GM19351 (cell line): Measurements from ENCODE around the gene DBP.

Source experiments
- ATAC-seq: cut with Tn5 transposase; IDR thresholded peaks from one replicate; pipeline ENCODE4 v1.9.1; 2021; ENCODE audit warnings: mild to moderate bottlenecking, moderate library complexity; ENCODE audit not compliant: unreplicated experiment

Gene DBP

DNA sequence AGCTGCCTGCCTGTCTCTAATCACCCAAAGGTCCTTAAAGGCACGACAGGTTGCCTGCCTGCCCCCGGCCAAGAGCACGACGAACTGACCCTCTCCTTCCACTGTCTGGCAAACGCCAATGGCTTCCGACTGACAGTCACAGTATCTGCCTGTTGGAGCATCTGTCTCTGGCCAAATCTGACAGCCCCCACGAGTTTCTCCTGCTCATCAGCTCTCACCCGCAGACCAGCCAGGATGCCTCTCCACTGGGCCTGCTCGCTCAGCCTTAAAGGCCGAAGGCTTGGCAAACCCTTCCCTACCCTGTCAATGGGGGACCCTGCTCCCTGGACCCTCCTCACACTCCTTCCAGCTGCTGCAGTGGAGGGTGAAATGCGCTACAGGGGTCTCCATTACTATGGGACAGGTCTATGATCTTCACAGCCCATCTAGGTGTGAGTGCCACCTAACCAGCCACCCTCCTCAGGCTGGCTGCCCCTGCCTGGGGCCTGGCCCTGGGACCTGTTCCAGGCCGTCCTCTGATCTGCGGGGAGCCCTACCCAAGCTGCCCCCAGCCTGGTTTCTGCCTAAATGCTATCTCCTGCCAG lies 23.2 kb downstream of the DBP start:
- ATAC-seq = no peak

- no peak for ATAC-seq
Measured at GRCh38 chr19:48613024-48613851, 23.9 kb downstream of the DBP start.

- no peak for ATAC-seq
Measured at GRCh38 chr19:48611872-48612271, 25.3 kb downstream of the DBP start.

GRCh38 chr19:48609571-48610108 lies 27.5 kb downstream of the DBP start:
- ATAC-seq = no peak

GRCh38 chr19:48608798-48609263 lies 28.3 kb downstream of the DBP start:
- ATAC-seq = no peak

DNA sequence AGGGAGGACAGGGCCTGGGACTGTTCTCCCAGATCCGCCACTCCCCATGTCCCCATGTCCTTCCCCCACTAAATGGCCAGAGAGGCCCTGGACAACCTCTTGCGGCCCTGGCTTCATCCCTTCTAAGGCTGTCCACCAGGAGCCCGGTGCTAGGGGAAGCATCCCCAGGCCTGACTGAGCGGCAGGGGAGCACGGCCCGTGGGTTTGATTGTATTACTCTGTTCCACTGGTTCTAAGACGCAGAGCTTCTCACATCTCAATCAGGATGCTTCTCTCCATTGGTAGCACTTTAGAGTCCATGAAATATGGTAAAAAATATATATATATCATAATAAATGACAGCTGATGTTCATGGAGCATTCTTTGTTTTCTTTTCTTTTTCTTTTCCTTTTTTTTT lies 29.8 kb downstream of the DBP start:
- ATAC-seq = no peak

- no peak for ATAC-seq
Measured at GRCh38 chr19:48606463-48607358, 30.5 kb downstream of the DBP start, which contains the start of gene SPACA4. SPACA4 (plus strand) TSS chr19:48606742; CDS start chr19:48606979, 237 bp downstream.

DNA sequence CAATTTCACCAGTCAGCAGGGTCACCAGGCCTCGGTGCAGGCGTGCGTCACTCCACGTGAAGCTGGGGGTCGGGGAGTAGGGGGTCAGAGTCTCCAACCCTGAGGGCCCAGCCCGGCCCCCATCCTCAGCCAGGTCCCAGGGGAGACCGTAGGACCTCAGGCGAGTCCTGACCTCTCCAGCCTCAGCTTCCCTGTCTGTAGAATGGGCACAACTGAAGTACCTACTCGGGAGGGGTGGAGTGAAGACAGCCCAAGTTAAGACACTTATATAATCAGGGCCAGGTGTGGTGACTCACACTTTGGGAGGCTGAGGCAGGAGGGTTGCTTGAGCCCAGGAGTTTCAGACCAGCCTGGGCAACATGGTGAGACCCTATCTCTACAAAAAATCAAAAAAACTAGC lies 33.3 kb downstream of the DBP start:
- no peak for ATAC-seq

DNA sequence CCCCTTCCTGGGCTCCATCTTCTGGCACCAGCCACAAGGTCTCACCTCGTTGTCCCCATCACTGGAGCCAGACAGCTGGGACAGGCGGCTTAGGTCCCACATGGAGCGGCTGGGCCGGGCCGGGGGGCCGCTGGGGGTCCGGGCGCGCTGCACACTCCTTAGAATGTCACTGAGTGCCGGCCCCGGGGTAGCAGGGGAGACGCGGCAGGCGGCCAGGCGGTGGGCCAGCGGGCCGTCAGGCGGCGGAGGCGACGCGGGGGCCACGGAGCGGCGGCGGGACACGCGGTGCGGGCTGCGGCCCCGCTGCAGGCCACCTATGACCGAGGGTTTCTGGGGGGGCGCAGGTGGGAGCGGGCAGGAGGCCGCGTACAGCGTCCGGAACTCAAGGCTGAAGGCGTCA lies 33.7 kb downstream of the DBP start:
- ATAC-seq = no peak

DNA sequence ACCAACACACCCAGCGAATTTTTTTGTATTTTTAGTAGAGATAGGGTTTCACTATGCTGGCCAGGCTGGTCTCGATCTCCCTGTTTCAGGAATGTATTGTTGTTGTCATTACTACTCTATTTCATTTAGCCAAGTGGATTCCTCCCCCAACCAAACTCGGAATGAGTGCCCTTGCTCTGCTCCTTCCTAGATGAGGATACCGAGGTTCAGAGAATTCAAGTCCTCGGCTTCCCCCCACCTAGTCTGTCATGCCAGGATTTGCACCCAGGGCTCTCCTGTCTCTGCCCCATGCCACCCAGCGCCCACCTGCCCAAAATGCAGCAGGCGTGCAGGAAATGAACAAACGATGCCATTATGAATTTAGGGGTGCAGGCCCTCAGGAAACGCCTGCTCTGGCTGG lies 34.2 kb downstream of the DBP start:
- ATAC-seq = no peak

DNA sequence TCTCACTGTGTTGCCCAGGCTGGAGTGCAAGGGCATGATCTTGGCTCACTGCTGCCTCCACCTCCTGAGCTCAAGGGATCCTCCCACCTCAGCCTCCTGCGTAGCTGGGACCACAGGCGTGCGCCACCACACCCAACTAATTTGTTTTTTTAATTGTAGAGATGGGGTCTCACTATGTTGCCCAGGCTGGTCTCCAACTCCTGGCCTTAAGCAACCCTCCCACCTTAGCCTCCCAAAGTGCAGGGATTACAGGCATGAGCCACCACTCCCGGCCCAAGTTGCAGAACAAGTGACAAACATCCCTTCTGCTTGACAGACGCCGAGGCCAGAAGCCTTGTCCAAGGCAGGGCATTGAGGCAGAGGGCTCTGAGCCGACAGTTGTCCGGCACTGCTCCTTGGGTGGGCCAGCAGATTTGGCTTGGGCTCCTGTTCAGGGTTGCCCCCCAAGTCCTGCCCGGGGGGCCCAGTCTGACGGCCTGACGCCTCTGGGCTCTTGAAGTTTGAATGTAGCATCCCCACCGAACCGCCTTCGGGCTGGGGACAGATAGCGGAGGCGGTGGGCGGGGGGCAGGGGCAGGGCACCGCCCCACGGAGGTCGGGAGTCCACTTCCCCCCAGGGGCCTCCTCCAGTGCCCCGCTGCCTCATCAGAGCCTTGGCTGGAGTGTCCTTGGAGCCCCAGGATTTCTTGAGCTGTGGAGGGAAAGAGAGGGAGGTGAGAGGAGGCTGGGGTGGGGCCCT lies 36.3 kb downstream of the DBP start:
- no peak for ATAC-seq

DNA sequence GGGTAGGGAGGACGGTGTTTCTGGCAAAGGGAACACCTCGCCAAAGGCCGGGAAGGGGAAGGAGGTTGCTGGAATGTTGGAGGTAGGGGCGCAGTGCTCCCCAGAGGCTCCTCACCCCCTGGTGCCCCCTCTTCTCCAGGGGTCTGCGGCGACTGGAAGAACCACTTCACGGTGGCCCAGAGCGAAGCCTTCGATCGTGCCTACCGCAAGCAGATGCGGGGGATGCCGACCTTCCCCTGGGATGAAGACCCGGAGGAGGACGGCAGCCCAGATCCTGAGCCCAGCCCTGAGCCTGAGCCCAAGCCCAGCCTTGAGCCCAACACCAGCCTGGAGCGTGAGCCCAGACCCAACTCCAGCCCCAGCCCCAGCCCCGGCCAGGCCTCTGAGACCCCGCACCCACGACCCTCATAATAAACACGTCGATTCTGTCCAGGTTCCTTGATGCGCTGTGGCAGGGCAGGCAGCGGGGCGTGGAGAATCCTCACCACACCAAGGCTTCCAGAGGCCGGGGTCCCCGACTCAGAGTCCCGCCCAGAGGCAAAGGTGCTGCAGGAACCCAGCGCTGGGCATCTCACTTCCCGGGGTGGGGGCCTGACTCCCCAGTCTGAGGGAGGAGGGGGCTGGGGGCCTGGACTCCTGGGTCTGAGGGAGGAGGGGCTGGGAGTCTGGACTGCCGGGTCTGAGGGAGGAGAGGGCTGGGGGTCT lies 38.0 kb downstream of the DBP start:
- no peak for ATAC-seq

DNA sequence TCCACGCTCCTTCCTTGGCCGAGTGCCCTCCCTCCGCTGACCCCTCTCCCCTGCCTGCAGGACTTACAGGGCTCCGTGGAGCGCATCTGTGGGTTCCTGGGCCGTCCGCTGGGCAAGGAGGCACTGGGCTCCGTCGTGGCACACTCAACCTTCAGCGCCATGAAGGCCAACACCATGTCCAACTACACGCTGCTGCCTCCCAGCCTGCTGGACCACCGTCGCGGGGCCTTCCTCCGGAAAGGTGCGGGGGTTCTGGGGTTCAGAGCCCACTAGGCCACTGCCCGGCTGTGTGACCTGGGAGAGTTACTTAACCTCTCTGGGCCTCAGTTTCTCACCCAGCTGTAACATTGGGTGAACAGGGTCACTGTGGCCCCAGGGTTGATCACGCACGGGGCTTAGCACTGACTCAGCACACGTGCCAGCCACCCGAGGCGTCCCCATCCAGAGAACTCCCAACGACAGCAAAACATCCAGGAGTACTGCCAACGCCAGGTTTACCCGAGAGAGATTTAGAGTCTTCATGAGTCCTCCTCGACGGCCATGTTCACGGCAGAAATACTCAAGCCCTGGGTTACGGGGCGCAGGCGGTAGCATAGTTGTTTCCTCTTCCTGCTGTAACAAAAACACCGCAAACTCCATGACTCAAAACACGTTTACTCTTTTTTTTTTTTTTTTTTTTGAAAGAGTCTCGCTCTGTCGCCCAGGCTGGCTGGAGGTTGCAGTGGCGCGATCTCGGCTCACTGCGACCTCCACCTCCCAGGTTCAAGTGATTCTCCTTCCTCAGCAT lies 40.3 kb downstream of the DBP start:
- no peak for ATAC-seq

DNA sequence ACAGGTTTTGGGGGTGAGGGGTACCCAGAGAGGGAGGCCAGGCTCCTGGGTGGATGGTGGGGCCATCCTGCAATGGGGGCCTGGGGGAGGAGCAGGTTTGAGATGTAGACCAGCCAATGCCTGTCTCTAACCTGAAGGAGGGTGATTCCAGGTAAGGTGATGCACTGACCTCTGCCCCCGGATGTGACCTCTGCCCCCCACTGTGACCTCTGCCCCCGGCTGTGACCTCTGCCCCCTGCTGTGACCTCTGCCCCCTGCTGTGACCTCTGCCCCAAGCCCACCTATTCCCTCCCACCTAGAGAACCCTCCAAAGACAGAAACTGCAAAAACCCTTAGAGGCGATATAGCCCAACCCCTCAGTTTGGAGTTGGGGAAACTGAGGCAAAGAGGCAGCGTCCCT lies 40.9 kb downstream of the DBP start:
- no peak for ATAC-seq

- no peak for ATAC-seq
Measured at GRCh38 chr19:48595833-48596232, 41.3 kb downstream of the DBP start.

DNA sequence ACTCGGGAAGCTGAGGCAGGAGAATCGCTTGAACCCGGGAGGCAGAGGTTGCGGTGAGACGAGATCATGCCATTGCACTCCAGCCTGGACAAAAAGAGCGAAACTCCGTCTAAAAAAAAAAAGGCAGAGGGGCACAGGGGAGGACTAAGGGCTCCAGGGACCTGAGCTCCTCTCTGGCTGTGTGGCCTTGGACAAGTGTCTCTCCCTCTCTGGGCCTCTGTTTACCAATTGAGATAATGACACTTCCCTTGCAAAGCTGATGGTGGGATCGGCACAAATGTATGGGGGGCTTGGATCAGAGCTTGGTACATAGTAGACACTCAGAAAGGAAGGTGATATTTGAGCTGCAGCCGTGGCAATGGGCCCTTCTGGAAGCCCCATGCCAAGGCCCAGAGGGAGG lies 42.0 kb downstream of the DBP start:
- no peak for ATAC-seq

- ATAC-seq = no peak
Measured at GRCh38 chr19:48591021-48591420, 46.2 kb downstream of the DBP start.

DNA sequence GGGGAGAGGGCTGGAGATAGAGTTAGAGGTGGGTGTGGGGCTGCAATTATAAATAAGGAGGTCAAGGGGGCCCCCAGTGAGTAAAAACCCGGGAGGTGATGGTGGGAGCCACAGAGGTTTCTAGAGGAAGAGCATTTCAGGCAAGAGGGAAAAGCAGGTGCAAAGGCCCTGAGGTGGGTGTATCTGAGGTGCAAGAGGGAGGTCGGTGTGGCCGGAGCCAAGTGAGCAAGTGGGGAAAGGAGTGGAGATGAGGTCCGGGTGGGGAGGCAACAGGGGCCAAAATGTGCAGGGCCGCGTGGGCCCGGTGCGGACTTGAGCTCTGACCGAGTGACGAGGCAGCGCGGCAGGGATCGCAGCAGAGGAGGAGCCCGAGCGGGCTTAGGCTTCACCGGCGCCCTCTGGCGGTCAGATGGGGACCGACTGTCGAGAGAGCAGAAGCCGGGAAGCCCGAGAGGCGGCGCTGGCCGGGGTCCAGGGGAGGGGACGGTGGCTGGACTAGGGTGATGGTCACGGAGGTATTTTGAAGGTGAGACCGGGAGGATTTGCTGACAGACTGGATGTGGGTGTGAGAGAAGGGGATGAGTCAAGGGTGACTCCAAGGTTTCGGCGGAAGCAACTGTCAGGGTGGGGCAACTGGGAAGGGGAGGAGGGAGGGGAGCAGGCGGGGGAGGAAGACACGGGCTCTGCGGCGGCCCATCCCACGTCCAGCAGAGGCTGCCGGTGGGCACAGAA lies 48.3 kb downstream of the DBP start:
- peak; percentile 50 for ATAC-seq
